GM18909 (cell line): ENCODE results near the gene PPP2R2B.

Experiments
- ATAC-seq: cut with Tn5 transposase; IDR thresholded peaks from one replicate; pipeline ENCODE4 v1.9.1; 2021; ENCODE audit warnings: mild to moderate bottlenecking; ENCODE audit not compliant: unreplicated experiment, poor library complexity

The PPP2R2B gene

DNA sequence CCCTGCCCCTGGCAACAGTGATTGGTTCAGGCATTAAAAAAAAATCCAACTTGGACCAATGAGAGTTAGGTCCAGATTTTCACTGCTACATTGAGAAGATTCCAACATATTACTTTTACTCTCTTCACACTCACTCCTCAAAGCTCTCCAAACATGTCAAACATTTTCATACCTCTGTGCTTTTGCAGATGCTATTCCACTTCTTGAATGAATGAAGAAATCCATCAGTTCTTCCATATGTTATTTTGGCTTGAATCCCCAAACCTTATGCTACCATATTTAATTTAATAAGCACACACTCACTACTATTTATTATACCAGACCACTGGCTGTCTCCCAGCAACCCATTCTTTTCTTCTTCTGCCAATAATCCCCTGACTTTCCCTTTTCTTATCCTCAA lies 87.1 kb downstream of the PPP2R2B start:
- no peak for ATAC-seq

DNA sequence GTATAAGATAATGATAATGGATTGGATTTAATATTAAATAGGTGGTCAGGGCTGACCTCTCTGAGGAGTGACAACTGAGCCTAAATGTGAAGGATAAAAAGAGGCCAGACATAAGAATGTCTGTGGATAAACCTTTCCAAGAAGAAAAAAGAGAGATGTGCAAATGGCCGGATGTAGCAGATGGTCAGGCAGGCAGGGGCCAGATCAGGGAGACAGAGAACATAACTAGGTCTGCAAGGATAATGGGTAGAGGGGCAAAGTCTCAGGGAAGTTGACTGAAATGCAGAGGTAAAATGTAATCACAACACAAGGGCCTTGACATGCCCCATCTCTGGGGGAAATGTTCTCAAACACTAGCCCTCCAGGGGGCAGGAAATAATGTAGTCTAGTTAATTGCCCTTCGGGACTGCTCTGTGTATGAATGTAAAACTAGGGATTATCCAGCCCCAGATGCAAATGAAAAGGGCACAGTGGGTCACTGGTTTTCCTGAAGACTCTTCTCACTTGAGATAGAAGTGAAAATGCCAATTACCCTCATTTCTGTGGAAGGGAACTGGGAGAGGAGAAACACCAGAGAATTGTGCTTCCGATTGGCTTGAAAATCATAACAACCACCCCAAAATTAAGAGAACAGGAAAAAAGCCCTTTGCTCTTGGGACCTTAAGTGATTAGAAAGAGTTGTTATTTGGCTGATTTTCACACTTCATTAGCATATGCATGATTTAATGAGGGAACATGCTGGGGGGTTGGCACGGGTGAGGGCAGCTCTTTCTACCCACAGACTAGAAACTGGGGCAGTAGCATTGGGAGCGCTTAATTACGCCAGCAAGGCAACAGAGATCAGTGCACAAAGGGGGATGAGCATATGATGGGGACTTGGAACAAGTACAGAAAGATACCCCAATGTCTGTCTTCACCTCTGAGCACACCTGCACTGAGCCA lies 88.6 kb downstream of the PPP2R2B start:
- no peak for ATAC-seq

DNA sequence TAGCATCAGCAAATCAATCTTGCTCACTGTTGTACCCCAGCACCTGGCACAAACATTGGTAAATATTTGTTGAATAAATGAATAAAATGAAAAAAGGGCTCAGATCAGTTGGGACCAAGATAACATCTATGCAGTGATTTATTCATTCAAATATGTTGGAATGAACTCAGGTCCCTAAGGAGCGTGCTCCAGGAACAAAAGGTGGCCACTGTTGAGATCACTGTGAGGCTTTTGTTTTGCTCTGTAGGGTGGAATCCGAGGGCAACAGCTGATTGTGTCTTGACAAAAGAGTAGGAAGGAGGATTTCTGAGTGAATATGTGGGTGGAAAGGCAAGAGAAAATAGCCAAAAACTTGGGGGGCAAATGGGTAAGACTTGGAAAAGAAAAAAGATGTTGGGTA lies 89.7 kb downstream of the PPP2R2B start:
- no peak for ATAC-seq

DNA sequence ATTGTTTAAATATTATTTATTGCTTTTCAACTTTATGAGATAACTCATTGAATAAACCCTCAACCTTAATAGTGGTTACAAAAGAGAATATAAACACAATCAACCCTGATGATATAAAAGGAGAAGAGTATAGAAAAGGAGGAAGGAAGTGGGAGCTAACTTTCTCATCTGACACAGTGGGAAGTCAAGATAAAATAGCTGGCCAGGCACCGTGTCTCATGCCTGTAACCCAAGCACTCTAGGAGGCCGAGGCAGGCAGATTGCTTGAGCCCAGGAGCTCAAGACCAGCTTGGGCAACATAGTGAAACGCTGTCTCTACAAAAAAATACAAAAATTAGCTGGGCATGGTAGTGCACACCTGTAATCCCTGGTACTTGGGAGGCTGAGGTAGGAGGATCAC lies 93.5 kb downstream of the PPP2R2B start:
- ATAC-seq = no peak

DNA sequence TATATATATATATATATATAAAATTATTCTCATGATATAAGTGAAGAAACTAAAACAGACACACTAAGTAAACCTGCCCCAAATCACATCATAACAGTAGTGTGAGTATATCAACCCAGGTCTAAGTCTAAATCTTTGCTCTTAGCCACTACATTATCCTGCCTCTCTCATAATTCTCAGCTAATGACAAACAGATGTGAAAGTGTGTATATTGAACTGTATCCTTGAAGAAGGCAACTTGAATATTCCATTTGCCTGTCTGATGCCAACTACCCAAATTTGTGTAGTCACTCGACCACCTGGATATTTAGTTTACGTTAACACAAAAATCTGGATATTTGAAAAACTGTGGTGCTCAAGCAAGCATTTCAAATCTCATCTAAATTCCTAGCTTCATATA lies 97.4 kb downstream of the PPP2R2B start:
- ATAC-seq = no peak

DNA sequence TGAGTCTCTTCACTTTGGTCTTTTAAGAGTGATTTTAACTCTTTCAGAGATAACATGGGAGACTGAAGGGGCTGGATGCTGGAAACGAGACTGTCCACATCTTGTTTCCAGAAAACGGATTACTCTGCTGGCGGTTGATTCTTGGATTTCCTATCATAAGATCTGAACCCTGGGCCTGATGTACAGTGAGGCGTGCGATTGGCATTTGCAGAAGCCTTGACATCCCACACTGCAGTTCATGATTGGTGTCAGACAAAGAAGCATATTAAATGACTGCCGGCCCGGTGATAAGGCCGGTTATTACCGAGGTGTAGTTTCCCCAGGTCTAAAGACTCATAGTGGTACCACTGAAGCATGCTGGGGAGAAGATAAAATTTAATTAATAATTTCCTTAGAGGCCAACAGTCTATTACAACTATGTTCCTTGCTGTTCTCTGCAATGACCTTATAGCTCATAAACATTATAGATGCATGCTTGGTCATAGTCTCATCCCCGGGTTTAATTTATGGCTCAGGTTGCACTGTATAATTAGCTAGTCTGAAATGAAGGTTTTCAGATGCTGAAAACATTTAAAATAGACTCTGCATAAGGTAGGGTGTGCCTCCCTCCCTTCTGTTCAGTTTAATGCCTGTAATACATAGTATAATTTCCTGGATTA lies 99.2 kb downstream of the PPP2R2B start:
- no peak for ATAC-seq

DNA sequence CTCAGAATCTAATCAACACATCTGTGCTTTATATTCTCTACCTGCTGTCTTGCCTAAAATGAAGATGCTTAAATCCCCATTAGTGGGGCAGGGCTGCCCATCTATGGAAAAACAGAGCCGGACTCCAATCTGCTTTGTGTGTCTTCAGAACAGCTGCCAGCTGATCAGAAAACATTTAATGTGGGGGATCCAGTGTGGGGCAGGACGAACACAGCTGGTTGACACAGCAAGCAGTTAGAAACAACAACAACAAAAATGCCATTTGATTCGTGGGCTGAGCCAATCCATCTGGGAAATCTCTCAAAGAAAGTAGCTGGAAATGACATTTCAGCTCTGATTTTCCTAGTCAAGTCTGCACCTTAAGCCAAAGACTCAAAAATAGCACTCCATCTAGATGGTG lies 99.8 kb downstream of the PPP2R2B start:
- no peak for ATAC-seq

DNA sequence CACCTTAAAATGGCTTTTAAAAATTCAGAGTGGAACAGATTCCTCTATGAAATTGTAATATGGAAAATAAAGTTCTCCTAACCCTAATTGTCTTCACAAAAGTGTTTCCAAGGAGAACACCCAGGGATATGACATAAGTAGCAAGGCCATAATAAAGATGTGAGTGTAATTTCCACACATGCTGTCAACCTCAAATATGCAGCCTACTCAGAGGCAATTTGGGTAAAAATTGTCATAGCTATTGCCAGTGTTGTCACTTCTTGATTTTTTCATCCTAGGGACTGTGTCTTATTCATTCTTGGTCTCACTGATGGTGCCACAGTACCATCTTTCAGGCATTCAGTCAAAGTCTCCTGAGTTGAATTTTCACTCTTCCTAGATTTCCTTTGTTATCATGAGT lies 100.3 kb downstream of the PPP2R2B start:
- ATAC-seq = no peak

DNA sequence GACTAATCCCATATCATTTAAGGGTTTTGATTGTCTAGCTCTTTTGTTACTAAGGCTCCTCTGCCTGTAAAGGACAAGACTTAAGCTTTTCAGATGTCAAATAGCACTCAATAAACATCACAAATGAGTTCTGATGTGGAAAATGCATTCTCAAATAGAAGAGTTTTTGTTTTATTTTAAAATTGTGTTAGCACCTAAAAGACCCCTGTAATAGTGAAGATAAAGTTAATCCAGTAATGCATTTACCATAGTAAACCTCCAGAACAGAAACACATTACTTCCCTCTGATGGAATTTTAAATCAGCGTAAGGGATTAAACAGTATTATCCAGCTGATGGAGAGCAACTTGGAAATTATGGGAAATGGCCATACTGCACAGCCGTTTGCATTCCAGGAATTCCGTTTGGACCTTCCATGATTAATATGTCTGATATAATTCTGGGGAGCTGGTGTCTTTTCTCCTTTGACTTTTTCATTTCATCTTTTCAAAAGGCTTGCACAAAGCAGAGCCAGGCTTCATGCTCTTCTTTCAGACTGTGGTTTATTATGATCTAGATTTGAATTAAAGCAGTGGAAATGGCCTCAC lies 105.6 kb downstream of the PPP2R2B start:
- ATAC-seq = no peak

DNA sequence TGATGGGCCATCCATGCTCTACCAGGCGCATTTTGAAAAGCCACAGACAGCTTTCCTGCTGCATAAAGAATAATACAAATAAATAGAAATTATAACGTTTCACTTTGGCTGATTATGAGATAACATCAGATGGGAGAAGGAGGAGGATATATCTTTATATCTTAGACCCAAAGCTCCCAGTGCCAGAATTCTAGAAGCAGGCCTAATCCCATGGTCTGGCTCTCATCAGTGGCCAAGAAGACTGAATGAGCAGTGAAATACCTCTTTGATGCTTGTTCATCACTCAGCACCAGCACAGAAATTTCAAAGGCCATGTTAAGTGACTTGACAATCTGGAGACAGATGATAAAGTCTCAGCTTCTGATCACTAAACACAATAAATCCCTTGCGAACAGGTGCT lies 107.6 kb downstream of the PPP2R2B start:
- no peak for ATAC-seq

DNA sequence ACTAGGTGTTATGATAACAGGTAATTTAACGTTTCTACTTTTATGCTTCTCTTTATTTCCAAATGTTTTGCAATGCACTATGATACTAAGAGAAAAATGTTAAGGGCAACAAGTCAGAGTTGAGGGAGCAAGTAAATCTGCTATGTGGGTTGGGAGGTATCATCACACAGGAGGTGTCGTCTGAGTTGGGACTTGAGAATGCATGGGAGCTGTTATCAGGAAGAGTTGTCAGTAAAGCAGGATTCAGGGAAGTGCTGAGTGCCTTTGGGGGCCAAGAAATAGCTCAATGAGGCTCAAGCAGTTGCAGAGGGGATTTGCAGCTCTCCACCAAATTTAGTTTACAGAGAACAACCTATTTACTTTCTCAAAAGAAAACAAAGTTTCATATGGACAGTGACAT lies 108.0 kb downstream of the PPP2R2B start:
- no peak for ATAC-seq

DNA sequence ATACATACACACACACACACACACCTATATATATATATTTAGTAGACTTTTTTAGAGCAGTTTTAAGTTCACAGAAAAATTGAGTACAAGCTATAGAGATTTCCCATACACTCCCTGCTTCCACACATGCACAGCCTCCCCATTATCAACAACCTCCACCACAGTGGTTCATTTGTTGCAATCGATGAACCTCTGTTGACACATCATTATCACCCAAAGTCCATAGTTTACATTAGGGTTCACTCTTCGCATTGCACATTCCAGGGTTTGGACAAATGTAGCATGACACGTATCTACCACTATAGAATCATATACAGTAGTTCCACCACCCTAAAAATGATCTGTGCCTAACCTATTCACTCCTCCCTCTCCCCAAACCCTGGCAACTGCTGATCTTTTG lies 111.0 kb downstream of the PPP2R2B start:
- ATAC-seq = no peak

DNA sequence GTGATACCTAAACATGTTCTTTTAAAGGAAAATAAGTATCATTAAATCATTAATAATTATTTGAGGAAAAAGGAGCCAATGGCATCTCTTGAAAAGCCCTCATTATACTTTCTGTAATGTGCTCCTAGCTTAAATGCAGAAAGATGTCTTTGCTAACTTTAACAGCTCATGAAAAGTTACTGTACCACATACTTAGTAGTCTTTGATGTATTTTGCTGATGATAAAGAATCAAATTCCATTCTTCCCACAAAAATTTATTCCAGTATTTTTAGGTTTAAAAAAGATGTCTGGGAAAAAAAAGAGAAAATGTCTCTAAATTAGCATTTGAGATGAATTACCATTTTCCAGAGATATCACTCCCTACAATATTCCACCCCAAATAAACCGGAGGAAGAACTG lies 112.5 kb downstream of the PPP2R2B start:
- no peak for ATAC-seq

DNA sequence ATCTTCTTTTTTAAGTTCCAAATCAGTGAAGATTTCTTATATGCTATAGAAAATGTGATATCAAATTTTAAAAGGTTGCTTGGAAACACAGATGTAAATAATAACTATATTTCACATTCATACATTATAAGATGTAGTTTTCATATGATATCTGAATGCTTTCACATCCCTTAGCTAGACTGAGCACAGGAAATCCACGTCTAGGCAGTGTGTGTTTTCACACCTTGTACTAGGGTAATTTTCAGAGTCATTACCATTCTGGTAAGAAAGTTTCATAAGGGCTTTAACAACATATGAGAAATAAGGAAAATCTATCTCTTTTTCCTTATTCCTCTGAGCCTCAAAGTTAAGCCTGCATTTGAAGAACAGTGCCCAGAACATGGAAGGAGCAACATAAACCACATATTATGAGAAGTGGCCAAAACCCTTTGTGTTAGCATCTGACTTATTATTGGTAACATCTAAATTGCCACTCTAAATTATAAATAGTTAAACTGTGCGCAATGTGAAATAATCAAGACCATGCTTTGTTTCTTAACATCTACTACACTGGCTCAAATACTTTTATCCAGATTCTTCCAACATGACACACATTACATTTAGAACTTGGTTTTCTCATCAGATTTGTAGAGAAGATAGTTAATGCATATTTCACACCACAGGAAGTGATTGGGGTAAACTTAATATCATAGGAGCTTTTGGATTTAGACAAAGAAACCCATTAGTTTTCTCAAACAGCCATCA lies 113.3 kb downstream of the PPP2R2B start:
- ATAC-seq = no peak

DNA sequence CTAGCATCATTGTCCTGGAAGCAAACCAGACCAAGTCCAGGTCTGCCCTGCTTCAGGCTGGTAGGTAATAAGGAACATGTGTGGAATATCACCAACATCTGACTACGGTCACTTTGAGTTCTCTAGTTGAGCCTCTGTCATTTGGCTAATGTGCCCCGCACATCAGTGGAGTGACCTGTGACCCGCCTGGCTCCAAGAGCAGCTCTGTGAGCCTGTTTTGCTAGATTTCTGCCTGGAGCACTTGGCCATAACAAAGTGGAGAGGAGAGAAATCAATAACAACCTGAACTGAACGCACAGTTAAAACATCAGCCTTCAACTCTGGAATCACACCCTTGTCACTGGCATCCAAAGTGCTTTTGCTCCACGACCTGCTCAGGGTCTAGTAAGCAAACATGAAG lies 115.7 kb downstream of the PPP2R2B start:
- ATAC-seq = no peak

DNA sequence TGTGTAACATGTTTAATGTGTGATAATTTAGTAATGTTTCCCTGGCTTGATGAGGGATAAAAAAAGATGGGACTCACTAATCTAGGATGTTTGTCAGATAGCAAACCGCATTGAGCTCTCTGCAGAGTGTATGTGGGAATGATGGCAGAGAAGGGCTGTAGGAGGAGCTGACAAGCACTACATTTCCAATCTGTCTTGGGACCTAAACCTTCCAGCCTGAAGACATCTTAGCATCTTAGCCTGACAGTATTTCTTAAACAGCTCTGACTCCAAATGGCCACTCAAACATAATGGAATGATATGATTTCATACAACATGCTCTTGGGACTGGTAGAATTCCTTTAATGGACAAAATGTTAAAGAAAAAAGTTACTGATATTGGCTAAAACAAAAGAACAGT lies 116.7 kb downstream of the PPP2R2B start:
- ATAC-seq = no peak

DNA sequence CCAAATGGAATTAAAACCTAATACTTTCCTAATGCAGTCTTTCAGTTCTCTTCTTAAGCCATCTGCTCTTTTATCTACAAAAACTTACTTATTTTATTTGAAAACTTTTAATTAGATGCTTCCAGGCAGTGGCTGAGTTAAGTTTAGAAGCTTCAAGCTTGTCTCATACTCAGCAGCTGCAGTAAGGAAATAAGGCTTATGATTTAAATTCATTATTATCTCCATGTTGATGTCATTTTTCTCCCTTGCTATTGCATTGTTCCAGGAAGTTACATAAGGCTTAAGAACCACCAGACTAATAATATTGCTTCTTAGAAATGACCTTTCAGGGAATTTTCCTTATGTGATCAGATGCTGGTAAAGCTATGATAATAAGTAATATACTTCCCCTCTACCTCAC lies 119.6 kb downstream of the PPP2R2B start:
- ATAC-seq = no peak

DNA sequence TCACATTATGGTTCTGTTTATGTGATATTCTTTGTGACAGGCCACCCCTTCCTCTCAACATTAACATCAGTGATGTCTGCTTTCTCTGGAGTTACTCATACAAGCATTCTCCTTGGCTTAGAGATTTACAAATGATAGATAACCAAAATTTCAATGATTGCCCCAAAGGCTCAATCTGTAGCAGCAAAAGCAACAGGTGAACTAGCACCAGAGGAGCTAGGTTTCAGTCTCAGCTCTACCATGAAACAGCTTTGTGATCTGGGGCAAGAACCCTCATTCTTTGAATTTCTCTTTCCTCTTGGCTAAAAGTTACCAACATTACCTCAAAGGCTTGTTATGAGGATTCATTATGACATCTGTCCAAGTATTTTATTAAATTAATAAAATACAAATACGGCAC lies 120.5 kb downstream of the PPP2R2B start:
- ATAC-seq = no peak

DNA sequence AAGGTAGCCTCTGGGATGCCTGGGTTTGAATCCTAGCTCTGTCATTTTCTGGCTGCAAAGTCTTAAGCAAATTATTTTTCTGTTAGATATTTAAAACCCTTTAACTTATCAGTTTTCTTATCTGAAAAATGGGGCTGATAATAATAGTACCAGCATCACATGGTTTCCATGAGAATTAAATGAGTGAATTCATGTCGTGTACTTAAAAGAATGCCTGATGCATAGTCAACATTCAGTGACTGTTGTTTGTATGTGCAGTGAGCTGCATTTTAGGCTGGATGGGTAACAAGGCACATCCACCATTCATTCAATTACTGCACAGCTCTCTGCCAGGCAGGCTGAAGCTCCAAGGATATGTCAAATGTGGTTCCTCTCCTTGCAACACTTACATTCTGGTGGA lies 122.0 kb downstream of the PPP2R2B start:
- no peak for ATAC-seq

DNA sequence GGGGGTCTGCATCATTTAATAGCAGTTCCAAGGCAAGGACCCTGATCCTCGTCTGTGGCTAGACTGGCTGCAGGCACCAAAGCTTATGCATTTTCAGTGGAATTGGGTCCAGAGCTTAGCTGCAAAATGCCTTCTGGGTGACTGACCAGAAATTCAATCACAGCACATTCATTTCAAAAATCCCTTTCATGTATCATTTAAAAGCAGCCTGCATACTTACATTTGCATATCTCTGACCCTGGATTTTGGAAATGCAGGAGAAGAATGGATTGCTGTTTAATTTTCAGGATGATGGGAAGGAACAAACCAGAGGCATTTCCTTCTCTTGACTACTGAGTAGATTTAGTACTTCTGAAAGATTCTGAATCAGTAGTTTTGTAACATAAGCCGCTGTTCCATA lies 122.8 kb downstream of the PPP2R2B start:
- ATAC-seq = no peak

DNA sequence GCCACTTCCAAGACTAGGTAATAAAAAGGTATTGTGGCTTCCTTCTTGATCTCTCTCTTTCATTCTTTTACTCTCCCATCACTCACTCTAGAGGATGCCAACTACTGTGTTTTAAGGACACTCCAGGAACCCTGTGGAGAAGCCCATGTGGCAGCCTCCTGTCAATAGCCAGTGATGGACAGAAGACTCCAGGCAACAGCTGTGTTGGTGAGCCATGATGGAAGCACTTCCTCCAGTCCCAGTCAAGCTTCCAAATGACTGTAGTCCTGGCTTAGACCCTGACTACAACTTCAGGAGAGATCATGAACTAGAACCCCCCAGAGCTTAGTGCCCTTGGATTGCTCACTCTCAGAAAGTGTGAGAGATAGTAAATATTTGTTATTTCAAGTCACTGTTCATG lies 123.9 kb downstream of the PPP2R2B start:
- ATAC-seq = no peak
